NCI-H1417 treated with DMSO at 0.1 percent for 48 hours (cell line): Measurements from ENCODE around the gene ZMAT2.
A peak's percentile ranks its signal among the peaks of the same experiment; 100 is the strongest.
"Not testable (repeated sequence)": the region's sequence is repeated elsewhere in the genome, so short reads cannot be mapped to it uniquely, and the experiment has no call there.

Experiments
- DNase-seq: peaks from one replicate; lab custom pipeline; 2025; lab: John Stamatoyannopoulos, UW

Gene ZMAT2

GRCh38 chr5:140700177-140701144 lies at the start of gene ZMAT2:
ZMAT2 (plus strand) TSS chr5:140700447; CDS start chr5:140700461, 14 bp downstream.
- DNase-seq: peak; percentile 79

GRCh38 chr5:140658870-140659269 lies 41.4 kb upstream of the ZMAT2 start:
- no peak for DNase-seq

GRCh38 chr5:140660371-140660770 lies 39.9 kb upstream of the ZMAT2 start:
- not testable (repeated sequence) for DNase-seq

GRCh38 chr5:140664030-140664358 lies 36.3 kb upstream of the ZMAT2 start:
- no peak for DNase-seq

- no peak for DNase-seq
These were observed 35.7 kb upstream of the ZMAT2 start, which contains the start of gene WDR55 for GRCh38 chr5:140664359-140665119. WDR55 (plus strand) TSS chr5:140664904; CDS start chr5:140664913, 9 bp downstream.

- not testable (repeated sequence) for DNase-seq
These were observed 29.2 kb upstream of the ZMAT2 start for GRCh38 chr5:140671035-140671434.

- DNase-seq: no peak
These were observed 28.6 kb upstream of the ZMAT2 start for GRCh38 chr5:140671472-140672125.

GRCh38 chr5:140672455-140673186 lies 27.6 kb upstream of the ZMAT2 start:
- no peak for DNase-seq

GRCh38 chr5:140673187-140673976 lies 26.9 kb upstream of the ZMAT2 start, which contains the start of gene DND1:
DND1 (minus strand) TSS chr5:140673576; CDS start chr5:140673542, 34 bp downstream.
- DNase-seq: no peak

- DNase-seq: no peak
These were observed 26.0 kb upstream of the ZMAT2 start for GRCh38 chr5:140674211-140674610.

GRCh38 chr5:140674629-140675028 lies 25.6 kb upstream of the ZMAT2 start:
- no peak for DNase-seq

GRCh38 chr5:140677947-140678346 lies 22.3 kb upstream of the ZMAT2 start:
- no peak for DNase-seq

- no peak for DNase-seq
These were observed 21.3 kb upstream of the ZMAT2 start for GRCh38 chr5:140678993-140679392.

- DNase-seq: no peak
These were observed 9.8 kb upstream of the ZMAT2 start for GRCh38 chr5:140690376-140690932.

- DNase-seq: peak; percentile 26
These were observed 9.0 kb upstream of the ZMAT2 start, which contains the start of the genes HARS1 and HARS2 for GRCh38 chr5:140690941-140691924. HARS1 (minus strand) TSS chr5:140691370; CDS start chr5:140691304, 66 bp downstream. HARS2 (plus strand) TSS chr5:140691455; CDS start chr5:140691649, 194 bp downstream.

GRCh38 chr5:140694276-140694675 lies 6.0 kb upstream of the ZMAT2 start:
- no peak for DNase-seq

GRCh38 chr5:140696891-140697492 lies 3.3 kb upstream of the ZMAT2 start:
- DNase-seq: no peak

- DNase-seq: no peak
These were observed 7.6 kb downstream of the ZMAT2 start for GRCh38 chr5:140707812-140708211.
